HG03159 (cell line): Measurements from ENCODE around the gene FCSK.
A peak's percentile ranks its signal among the peaks of the same experiment; 100 is the strongest.
"Not testable (repeated sequence)": the region's sequence is repeated elsewhere in the genome, so short reads cannot be mapped to it uniquely, and the experiment has no call there.

Experiments used
- ATAC-seq: cut with Tn5 transposase; IDR thresholded peaks from one replicate; pipeline ENCODE4 v1.9.1; 2021; ENCODE audit warnings: mild to moderate bottlenecking, moderate library complexity; ENCODE audit not compliant: unreplicated experiment

Gene FCSK

GRCh38 chr16:70454222-70455034, at the start of gene FCSK:
TSS of gene FCSK (plus strand) at chr16:70454595. CDS start at chr16:70463191, 8,596 bp downstream.
- ATAC-seq: peak; percentile 84

DNA sequence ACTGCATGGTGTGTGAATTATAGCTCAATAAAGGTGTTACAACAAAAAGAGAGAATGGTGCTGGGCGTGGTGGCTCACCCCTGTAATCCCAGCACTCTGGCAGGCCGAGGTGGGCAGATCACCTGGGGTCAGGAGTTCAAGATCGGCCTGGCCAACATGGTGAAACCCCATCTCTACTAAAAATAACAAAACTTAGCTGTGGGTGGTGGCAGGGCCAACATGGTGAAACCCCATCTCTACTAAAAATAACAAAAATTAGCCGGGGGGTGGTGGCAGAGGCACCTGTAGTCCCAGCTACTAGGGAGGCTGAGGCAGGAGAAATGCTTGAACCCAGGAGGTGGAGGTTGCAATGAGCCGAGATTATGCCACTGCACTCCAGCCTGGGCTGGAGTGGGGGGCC, 48.3 kb upstream of the FCSK start:
- ATAC-seq: not testable (repeated sequence)

GRCh38 chr16:70407811-70408274, 46.6 kb upstream of the FCSK start:
- no peak for ATAC-seq

GRCh38 chr16:70410734-70411133, 43.7 kb upstream of the FCSK start:
- no peak for ATAC-seq

- no peak for ATAC-seq
Measured at GRCh38 chr16:70412385-70412784, 42.0 kb upstream of the FCSK start.

- not testable (repeated sequence) for ATAC-seq
Measured at GRCh38 chr16:70413572-70413971, 40.8 kb upstream of the FCSK start.

- peak; percentile 68 for ATAC-seq
Measured at GRCh38 chr16:70416748-70417616, 37.4 kb upstream of the FCSK start.

DNA sequence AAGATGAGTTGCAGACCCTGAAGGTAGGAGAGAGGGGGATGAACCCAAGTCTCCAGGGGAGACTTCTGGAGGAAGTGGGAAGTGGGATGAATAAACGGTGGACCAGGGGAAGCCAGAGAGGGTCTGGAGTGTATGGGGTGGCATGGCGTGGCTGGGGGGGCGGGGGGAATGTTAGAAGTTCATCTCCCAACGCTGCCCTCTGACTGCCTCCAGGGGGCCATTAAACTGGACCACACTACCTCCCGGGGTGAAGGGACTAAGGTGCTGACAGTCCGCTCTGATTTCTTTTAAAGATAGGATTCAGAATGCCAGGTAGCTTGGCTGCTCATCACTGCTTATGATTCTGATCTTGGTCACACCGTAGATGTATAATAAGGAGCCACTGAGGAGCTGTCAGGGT, 36.7 kb upstream of the FCSK start:
- ATAC-seq: no peak

DNA sequence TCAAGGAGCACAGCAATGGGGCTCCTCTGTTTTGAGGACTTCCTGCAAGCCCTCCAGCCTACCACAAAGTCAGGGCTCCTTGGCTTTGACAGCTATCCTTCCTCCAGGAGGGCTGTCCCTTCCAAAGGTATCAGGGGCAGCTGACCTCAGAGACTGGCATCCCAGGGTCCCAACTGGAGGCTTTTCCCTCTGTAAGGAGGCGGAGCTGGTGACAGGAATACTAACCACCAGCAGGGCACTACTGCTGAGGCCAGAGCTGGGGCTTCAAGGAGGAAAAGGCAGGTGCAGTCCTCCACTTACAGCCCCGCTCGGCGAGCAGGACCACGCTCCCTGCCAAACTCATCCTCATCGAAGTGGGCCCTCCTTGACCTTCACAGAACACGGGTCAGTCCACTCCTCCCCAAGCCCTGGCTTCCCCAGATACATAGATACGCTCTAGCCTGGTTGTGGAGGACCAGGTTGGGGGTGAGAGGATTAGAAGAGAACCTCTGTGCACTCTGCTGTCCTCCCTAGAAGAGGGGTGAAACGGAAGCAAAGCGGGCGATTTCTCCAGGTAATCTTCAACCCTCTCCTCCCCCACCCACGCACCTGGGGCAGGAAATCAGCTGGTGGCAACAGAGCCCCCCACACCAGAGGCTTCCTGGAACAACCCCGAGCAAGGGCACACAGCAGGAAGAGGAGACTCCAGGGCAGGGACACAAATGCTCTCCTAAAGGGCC, 36.0 kb upstream of the FCSK start:
- no peak for ATAC-seq

DNA sequence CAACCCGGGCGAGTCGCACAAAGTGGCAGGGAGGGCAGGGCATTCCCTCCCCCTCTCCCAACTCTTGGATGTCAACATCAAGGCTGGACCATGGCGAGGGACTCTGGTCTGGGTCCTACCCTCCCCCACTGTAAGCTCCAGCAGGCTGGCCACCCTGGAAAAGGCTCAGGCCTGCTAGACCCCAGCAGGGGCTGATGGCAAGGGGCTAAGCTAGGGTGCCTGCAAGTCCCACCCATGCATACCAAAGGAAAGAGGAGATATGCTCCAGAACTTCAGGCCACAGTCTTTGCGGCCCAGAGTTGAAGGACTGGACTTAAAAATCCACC, 35.4 kb upstream of the FCSK start:
- no peak for ATAC-seq

GRCh38 chr16:70419384-70420327, 34.7 kb upstream of the FCSK start:
- ATAC-seq: no peak

DNA sequence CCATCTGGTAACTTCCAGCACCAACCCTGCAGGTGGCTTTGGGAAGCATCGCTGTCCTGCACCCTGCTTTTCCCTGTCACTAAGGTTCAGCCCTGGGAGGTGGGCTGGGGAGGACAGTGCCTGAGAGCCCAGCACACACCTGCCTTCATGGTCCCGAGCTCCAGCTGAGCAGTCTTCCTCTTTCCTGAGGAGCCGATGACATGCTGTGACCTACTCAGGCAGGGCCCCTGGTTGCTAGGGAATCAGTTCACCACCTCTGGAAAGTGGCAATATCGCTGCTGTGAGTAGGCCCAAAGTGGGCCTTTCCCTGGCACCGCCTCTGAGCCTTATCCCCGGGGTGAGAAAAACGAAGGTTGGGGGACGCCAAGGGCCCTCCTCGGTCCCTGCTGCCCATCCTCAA, 33.4 kb upstream of the FCSK start:
- no peak for ATAC-seq

DNA sequence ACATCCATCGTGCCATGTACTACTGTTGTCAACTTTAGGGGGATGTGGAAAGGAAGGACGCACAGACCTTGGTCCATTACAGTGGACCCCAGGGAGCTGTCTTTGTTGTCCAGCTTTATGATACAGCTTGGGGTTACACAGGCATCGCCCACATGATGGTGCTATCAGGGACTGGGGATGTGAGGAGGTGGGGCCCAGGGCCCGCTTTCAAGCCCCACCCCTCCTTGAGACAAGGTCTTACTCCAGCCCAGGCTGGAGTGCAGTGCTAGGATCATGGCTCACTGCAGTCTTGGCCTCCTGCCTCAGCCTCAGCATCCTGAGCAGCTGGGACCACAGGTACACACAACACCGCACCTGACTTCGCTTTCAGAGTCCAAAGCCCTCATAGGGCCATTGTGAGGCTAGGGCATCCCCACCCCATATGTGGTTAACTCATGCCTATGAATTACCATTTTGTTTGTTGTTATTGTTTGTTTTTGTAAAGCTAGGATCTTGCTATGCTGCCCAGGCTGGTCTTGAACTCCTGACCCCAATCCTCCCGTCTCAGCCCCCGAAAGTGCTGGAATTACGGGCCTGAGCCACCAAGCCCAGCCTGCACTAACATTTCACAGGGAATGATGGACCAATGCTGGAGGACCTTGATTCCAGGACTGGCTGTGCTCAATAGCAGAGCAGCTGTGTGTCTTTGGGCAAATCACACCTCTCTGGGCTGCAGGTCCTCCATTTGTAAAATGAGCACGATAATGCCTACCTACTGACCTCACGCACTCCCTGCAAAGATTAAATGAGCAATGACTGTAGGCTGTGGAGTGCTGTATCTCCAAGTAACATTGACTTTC, 32.7 kb upstream of the FCSK start:
- ATAC-seq: no peak

DNA sequence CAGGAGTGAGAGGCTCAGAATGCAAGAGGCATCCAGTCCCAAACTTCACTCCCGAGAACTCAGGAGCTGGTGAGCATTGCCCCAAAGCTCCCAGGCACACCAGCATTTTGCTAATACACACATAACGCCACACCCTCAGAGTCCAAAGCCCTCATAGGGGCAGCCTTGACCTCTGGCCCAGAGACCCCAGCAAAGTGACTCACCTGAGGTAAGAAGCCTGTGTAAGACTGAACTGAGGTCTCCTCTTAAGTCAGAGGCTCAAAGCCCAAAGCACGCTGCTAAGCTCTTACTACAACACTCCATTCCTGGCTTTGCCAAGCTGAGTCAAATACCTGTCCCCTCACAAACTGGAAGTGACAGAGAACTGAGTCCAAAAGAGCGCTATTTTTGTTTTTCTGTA, 31.9 kb upstream of the FCSK start:
- no peak for ATAC-seq

DNA sequence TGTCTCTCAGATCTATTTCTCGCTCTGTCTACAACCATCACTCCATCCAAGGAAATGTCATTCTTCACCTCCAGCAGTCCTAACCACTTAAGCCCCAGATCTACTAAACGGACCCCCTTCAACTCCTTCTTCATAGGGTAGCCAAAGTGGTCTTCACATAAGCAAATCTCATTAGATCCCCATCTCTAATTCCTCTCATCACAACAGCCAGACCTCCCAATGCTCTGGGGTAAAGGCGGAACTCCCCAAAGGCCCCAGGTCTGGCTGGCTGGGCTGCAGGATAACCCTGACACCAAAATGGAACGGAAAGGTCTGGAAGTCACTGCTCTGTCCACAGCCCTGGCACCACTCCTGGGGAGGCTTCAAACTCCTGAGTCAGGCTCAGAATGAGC, 26.6 kb upstream of the FCSK start:
- no peak for ATAC-seq

DNA sequence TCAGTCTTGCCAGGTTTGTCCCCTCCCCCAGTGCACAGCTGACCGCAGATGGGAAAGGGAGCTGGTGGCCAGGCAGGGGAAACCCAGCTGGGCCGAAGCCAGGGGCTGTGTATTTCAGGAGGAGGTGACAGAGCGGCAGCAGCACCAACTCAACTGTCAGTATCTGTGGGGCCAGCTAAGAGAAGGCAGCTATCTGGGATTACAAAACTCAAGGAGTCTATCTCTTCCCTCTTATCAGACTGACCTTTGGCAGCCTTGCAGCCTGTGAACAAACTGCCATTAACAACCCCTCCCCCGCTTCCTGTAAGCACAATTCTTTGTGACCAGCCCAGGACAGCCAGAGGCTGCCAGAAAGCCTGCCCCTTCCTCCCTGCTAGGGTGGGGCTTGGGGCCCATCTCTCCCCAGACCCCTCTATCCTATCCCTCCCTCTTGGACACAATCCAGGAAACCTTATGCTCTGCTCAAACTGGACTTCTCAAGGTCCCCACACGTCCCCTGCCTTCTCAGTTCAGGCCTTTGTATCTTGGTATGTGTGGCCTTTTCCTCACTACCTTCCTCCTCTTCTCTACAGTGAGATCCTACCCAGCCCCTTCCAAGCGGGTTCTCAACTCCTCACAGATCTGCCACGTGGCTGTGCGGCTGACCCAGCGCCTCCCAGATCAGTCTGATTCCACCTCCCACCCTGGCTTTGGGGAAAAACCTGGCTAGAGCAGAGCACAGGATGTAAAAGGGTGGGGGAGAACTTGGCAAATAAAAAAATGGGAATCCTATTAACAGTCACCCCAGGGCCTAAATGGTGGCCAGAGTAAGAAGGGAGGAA, 26.0 kb upstream of the FCSK start:
- no peak for ATAC-seq

DNA sequence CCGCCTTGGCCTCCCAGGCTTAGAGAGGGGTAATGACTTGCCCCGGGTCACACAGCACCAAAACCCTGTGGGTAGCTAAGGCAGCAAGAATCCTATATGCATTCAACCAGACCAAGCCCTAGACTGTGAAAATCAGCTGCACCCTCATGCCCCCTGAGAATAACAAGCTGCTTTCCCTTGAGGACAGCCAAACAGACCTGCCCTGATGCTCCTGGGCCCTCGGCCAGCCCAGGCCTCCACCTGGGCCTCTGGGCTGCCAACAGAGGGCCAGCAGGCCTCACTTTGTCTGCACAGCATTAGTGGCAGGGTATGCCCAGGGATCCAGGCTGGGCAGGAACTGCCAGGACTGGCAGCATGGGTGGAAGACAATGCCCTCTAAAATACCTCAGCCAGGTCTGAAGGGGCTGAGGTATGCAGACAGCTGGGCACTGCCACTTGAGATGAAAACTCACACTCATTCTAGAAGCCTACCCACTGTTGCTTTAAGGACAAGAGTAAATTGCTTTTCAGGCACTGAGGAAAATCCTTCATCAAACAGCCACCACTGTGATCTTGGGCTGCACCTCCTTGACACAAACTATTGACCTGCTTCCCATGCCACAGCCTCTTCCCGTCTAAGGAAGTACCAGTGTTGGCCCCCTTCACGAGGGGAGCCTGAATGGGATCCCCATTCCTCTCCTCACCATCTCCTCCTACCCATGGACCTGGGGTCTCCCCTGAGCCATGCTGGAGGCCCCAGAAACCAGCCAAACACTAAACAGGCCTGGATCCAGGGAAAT, 24.3 kb upstream of the FCSK start:
- no peak for ATAC-seq
